Choroid plexus epithelial cell (primary cell): ENCODE measurements around the gene PTPRK.
A peak's percentile ranks its signal among the peaks of the same experiment; 100 is the strongest.

Experiments used
- DNase-seq: peaks from one replicate; pipeline ENCODE4 v3.0.0-alpha.2; 2010; ENCODE audit warnings: low read depth
- H3K4me3 ChIP-seq: 2 replicates; pipeline ENCODE4 v1.5.1; 2011; ENCODE audit warnings: low read depth, mild to moderate bottlenecking, control low read depth, low read length, moderate library complexity
- TF ChIP-seq, protein P1 (sequence below): conservative IDR thresholded peaks from 2 replicates; pipeline ENCODE4 v1.5.1; 2011; ENCODE audit warnings: low read depth, mild to moderate bottlenecking, control low read depth, inconsistent platforms, low read length, moderate library complexity

PTPRK gene

GRCh38 chr6:127966616-127967015, 553.8 kb downstream of the PTPRK start:
- H3K4me3 ChIP-seq: no peak overlapping the region
- DNase-seq: peak; percentile 77
- TF ChIP-seq, protein P1, sequence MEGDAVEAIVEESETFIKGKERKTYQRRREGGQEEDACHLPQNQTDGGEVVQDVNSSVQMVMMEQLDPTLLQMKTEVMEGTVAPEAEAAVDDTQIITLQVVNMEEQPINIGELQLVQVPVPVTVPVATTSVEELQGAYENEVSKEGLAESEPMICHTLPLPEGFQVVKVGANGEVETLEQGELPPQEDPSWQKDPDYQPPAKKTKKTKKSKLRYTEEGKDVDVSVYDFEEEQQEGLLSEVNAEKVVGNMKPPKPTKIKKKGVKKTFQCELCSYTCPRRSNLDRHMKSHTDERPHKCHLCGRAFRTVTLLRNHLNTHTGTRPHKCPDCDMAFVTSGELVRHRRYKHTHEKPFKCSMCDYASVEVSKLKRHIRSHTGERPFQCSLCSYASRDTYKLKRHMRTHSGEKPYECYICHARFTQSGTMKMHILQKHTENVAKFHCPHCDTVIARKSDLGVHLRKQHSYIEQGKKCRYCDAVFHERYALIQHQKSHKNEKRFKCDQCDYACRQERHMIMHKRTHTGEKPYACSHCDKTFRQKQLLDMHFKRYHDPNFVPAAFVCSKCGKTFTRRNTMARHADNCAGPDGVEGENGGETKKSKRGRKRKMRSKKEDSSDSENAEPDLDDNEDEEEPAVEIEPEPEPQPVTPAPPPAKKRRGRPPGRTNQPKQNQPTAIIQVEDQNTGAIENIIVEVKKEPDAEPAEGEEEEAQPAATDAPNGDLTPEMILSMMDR: no peak

DNA sequence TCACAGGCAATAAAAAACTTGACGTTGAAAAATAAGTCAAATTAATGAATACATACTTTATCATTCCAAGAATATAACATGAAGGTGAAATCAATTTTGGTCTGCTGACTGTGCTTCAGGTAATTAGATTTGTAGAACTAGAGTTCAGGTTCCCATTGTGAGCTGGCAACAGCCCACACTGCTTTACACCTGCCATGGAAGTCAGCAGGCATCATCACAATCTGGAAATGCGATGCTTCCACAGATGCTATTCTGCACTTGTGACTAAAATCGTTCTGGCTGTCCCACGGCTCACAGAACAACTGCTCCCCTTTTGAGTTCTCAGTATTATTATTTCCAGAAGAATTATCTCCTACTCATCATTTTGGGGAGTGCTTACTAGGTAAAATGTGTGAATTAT, 556.9 kb downstream of the PTPRK start:
- no peak overlapping the region for H3K4me3 ChIP-seq
- TF ChIP-seq, protein P1: no peak
- no peak for DNase-seq

- no peak overlapping the region for H3K4me3 ChIP-seq
- TF ChIP-seq, protein P1: no peak
- no peak for DNase-seq
Observed at GRCh38 chr6:127959869-127960268, 560.5 kb downstream of the PTPRK start.

DNA sequence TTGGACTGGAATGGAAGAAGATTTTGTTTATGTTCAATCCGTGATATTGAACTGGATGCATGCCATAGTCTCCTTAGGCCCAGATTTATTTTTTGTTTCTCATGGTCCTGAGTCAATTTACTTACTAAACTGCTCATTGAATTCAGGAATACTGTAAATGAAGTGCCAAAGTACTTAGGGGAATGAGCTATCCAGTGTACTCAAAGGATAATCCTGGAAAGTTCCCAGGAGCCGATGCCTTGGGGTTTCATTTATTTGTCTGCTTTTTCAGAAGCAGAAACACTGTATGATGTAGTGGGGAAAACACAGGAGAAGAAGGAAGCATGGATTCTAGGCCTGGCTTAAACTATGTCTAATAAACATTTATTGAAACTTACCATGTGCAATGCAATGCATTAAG, 563.4 kb downstream of the PTPRK start:
- TF ChIP-seq, protein P1: no peak
- no peak overlapping the region for H3K4me3 ChIP-seq
- no peak for DNase-seq

GRCh38 chr6:127956260-127956888, 564.0 kb downstream of the PTPRK start:
- DNase-seq: no peak
- TF ChIP-seq, protein P1: peak; percentile 36
- no peak overlapping the region for H3K4me3 ChIP-seq

- TF ChIP-seq, protein P1: no peak
- no peak overlapping the region for H3K4me3 ChIP-seq
- no peak for DNase-seq
Observed at GRCh38 chr6:127954082-127954481, 566.3 kb downstream of the PTPRK start.

DNA sequence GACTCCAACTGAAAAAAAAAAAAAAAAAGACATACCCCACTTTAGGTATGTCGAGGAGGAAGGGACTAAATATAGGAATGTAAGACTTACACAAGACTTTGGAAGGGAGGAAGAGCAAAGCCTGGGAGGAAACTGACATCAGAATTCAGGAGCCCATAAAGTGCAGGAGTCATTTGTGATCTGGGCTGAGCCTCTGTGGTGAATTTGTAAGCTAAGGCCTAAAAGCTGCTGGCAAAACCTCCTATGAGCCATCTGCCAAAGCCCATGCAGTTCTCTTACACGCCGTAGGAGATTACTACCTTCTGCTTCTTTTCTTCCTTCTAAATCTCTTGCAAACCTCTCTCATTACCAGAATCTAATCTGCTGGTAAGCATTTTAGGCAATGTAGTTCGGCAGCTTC, 567.6 kb downstream of the PTPRK start:
- DNase-seq: no peak
- no peak overlapping the region for H3K4me3 ChIP-seq
- TF ChIP-seq, protein P1: no peak
